HEK293T (cell line): ENCODE measurements around the gene MBD4.

Experiments used
- BHLHE40 ChIP-seq: fragments of 450-650 bp; IDR thresholded peaks from 2 replicates; pipeline ENCODE4 v1.6.1; 2016; ENCODE audit warnings: mild to moderate bottlenecking, moderate library complexity, borderline replicate concordance
- ELF4 ChIP-seq: fragments of 450-650 bp; IDR thresholded peaks from 2 replicates; pipeline ENCODE4 v1.6.1; 2017; ENCODE audit warnings: antibody characterized with exemption
- FOXA1 ChIP-seq: fragments of 450-650 bp; IDR thresholded peaks from 2 replicates; pipeline ENCODE4 v1.6.1; 2016; ENCODE audit warnings: mild to moderate bottlenecking
- FOXK2 ChIP-seq: fragments of 450-650 bp; IDR thresholded peaks from 2 replicates; pipeline ENCODE4 v1.6.1; 2016; ENCODE audit warnings: mild to moderate bottlenecking
- FOXM1 ChIP-seq: fragments of 450-650 bp; IDR thresholded peaks from 2 replicates; pipeline ENCODE4 v1.6.1; 2017; ENCODE audit warnings: mild to moderate bottlenecking, borderline replicate concordance
- L3MBTL2 ChIP-seq: fragments of 450-650 bp; conservative IDR thresholded peaks from 2 replicates; pipeline ENCODE4 v1.6.1; 2016; ENCODE audit warnings: mild to moderate bottlenecking
- SP1 ChIP-seq: fragments of 450-650 bp; IDR thresholded peaks from 2 replicates; pipeline ENCODE4 v1.6.1; 2017
- SUZ12 ChIP-seq: fragments of 450-650 bp; IDR thresholded peaks from 2 replicates; pipeline ENCODE4 v1.6.1; 2016; ENCODE audit warnings: mild to moderate bottlenecking
- ZNF384 ChIP-seq: fragments of 450-650 bp; IDR thresholded peaks from 2 replicates; pipeline ENCODE4 v1.6.1; 2016

DNA sequence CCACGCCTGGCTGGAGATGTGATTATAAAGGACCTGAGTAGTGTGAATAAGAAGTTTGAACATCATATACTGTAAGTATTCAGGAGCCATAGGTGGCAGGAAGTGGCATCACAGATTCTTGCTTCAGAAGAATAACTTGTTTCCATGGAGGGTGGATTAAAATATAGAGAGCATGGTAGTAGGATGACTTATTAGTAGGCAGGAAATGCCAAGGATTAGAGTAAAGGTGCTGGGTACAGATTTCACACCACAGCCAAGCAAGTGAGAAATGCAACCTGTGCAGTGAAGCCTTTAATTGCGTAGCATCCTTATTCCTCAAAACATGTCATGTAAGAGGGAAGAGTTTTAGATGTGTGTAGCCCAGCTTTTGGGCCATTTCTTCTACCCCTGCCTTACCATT lies 31.1 kb upstream of the MBD4 start:
- no peak for TF ChIP-seq FOXM1
- TF ChIP-seq FOXA1 = no peak
- TF ChIP-seq SUZ12 = no peak
- no peak for TF ChIP-seq ZNF384
- no peak for TF ChIP-seq SP1
- TF ChIP-seq BHLHE40 = no peak
- TF ChIP-seq L3MBTL2 = no peak
- TF ChIP-seq FOXK2 = no peak
- no peak for TF ChIP-seq ELF4
